Left lung (tissue), 10 donors: ENCODE measurements around the gene GALNT13. TPM values are rescaled to one million over a fixed set of nuclear protein-coding genes. Genes with fewer than 3 reads are reported as not detected.

Source experiments
- ATAC-seq: fragments of 200-7000 bp; cut with Tn5 transposase; one replicate; pipeline ENCODE4 v1.9.1; 2020; ENCODE audit warnings: moderate library complexity
- DNase-seq, 4 donors: peaks; one replicate each; pipeline ENCODE4 v3.0.0-alpha.2; 2013 to 2020
- H3K27ac ChIP-seq, 2 donors: fragments of 200-600 bp; sonication (generic) in 1 of 2; one replicate each; pipeline versions ENCODE4 v1.5.0 to v1.8.0; 2020 to 2021
- H3K27me3 ChIP-seq, 2 donors: fragments of 200-600 bp; sonication (generic) in 1 of 2; one replicate each; pipeline versions ENCODE4 v1.5.0 to v1.8.0; 2020 to 2021
- H3K36me3 ChIP-seq, 2 donors: fragments of 200-600 bp; sonication (generic) in 1 of 2; one replicate each; pipeline versions ENCODE4 v1.5.0 to v1.8.0; 2020 to 2021
- H3K4me1 ChIP-seq, 2 donors: fragments of 200-600 bp; one replicate each; pipeline ENCODE4 v1.8.0; 2021
- H3K4me3 ChIP-seq, 2 donors: fragments of 200-600 bp; sonication (generic) in 1 of 2; one replicate each; pipeline versions ENCODE4 v1.5.0 to v1.8.0; 2020 to 2021; ENCODE audit warnings: mild to moderate bottlenecking in 1 of 2
- H3K9me3 ChIP-seq, 2 donors: fragments of 200-600 bp; sonication (generic) in 1 of 2; one replicate each; pipeline versions ENCODE4 v1.5.0 to v1.8.0; 2020 to 2021
- CTCF ChIP-seq, 2 donors: fragments of 200-600 bp; sonication (generic) in 1 of 2; IDR thresholded peaks; one replicate each; pipeline versions ENCODE4 v1.5.0 to v1.8.0; 2021; ENCODE audit warnings: antibody characterized with exemption in 2 of 2
- intact Hi-C, 2 donors: fragments of 100-400 bp; cut with DNase I; formaldehyde crosslinking; loops; one replicate each; pipeline versions ENCODE4 v1.11.2 to v1.14.2; 2022
- polyA plus RNA-seq, 6 donors: library from polyadenylated mRNA; unstranded; fragments of 120-200 nt; gene quantifications; one replicate each; pipeline ENCODE4 v1.2.1, GENCODE V29; 2013; ENCODE audit not compliant: insufficient read length in 6 of 6
- total RNA-seq, 2 donors: library from RNA; stranded (reverse); fragmentation: NEBNext Ultra II Directional; extraction: Animal tissue kit (Norgen Biotek cat#: 25700); gene quantifications; one replicate each; pipeline ENCODE4 v1.2.1, GENCODE V29; 2021
- donor health status: DM: no; HTN: yes; CAD: no.
- donor health status: DM: no; HTN: no; CAD: no.

Gene GALNT13
- total and polyA plus RNA-seq, 8 donors = 1.1 to 26.4 (median 5.9) TPM

GRCh38 chr2:153990771-153991170 lies 119.0 kb downstream of the GALNT13 start:
- H3K27me3 ChIP-seq = no peaks in the 10 kb centered on the region
- peaks cover 0 to 6% of the 10 kb centered on the region in 2 donors for H3K9me3 ChIP-seq
- H3K4me1 ChIP-seq = no peaks in the 10 kb centered on the region
- TF ChIP-seq CTCF (IDR thresholded peaks at IDR 0.05) = no peak
- H3K27ac ChIP-seq = no peak overlapping the region
- H3K36me3 ChIP-seq = no peaks in the 10 kb centered on the region
- intact Hi-C loops = no loop called here
- ATAC-seq = no peak
- DNase-seq = peak in 2 of 4 donors; percentile 23 to 57
- H3K4me3 ChIP-seq = no peak overlapping the region

- DNase-seq (peak in 1 of 4 donors; percentile 61), ATAC-seq (no peak)
- H3K27ac ChIP-seq = no peak overlapping the region
- H3K27me3 ChIP-seq = no peaks in the 10 kb centered on the region
- peaks cover 0 to 47% of the 10 kb centered on the region in 2 donors for H3K9me3 ChIP-seq
- H3K36me3 ChIP-seq = no peaks in the 10 kb centered on the region
- TF ChIP-seq CTCF (IDR thresholded peaks at IDR 0.05) = no peak
- intact Hi-C loops = no loop called here
- H3K4me1 ChIP-seq = no peaks in the 10 kb centered on the region
- H3K4me3 ChIP-seq = no peak overlapping the region
Measured at GRCh38 chr2:154013514-154013913, 141.8 kb downstream of the GALNT13 start.

- intact Hi-C loops = no loop called here
- ATAC-seq (no peak), DNase-seq (no peak)
- H3K9me3 ChIP-seq = peaks cover 0 to 33% of the 10 kb centered on the region in 2 donors
- no peak for TF ChIP-seq CTCF (IDR thresholded peaks at IDR 0.05)
- no peaks in the 10 kb centered on the region for H3K27me3 ChIP-seq
- no peaks in the 10 kb centered on the region for H3K4me1 ChIP-seq
- H3K27ac ChIP-seq = no peak overlapping the region
- no peaks in the 10 kb centered on the region for H3K36me3 ChIP-seq
- H3K4me3 ChIP-seq = no peak overlapping the region
Measured at GRCh38 chr2:154015233-154015632, 143.5 kb downstream of the GALNT13 start.

- H3K36me3 ChIP-seq = no peaks in the 10 kb centered on the region
- no peak for ATAC-seq
- no peaks in the 10 kb centered on the region for H3K27me3 ChIP-seq
- H3K27ac ChIP-seq = no peak overlapping the region
- no peak overlapping the region for H3K4me3 ChIP-seq
- no peak for TF ChIP-seq CTCF (IDR thresholded peaks at IDR 0.05)
- no peaks in the 10 kb centered on the region for H3K4me1 ChIP-seq
- DNase-seq = no peak
- intact Hi-C loops = no loop called here
- H3K9me3 ChIP-seq = peaks cover 0 to 16% of the 10 kb centered on the region in 2 donors
Measured at GRCh38 chr2:154029504-154029903, 157.8 kb downstream of the GALNT13 start.

GRCh38 chr2:154032220-154032619 lies 160.5 kb downstream of the GALNT13 start:
- H3K27ac ChIP-seq = no peak overlapping the region
- ATAC-seq = no peak
- H3K4me1 ChIP-seq = no peaks in the 10 kb centered on the region
- no peaks in the 10 kb centered on the region for H3K36me3 ChIP-seq
- TF ChIP-seq CTCF (IDR thresholded peaks at IDR 0.05) = no peak
- H3K4me3 ChIP-seq = no peak overlapping the region
- intact Hi-C loops = no loop called here
- DNase-seq = no peak
- peaks cover 0 to 14% of the 10 kb centered on the region in 2 donors for H3K9me3 ChIP-seq
- H3K27me3 ChIP-seq = no peaks in the 10 kb centered on the region
